ENCODE results near the gene SLC32A1. TPM values are rescaled to one million over a fixed set of nuclear protein-coding genes. Genes with fewer than 3 reads are reported as not detected.
A peak's percentile ranks its signal among the peaks of the same experiment; 100 is the strongest.

SLC32A1 gene
- total and polyA plus RNA-seq, 2 of the 13 experiments (the other 11 are each of a cell fraction or from before 2014, with no cell fraction given), result not detected

DNA sequence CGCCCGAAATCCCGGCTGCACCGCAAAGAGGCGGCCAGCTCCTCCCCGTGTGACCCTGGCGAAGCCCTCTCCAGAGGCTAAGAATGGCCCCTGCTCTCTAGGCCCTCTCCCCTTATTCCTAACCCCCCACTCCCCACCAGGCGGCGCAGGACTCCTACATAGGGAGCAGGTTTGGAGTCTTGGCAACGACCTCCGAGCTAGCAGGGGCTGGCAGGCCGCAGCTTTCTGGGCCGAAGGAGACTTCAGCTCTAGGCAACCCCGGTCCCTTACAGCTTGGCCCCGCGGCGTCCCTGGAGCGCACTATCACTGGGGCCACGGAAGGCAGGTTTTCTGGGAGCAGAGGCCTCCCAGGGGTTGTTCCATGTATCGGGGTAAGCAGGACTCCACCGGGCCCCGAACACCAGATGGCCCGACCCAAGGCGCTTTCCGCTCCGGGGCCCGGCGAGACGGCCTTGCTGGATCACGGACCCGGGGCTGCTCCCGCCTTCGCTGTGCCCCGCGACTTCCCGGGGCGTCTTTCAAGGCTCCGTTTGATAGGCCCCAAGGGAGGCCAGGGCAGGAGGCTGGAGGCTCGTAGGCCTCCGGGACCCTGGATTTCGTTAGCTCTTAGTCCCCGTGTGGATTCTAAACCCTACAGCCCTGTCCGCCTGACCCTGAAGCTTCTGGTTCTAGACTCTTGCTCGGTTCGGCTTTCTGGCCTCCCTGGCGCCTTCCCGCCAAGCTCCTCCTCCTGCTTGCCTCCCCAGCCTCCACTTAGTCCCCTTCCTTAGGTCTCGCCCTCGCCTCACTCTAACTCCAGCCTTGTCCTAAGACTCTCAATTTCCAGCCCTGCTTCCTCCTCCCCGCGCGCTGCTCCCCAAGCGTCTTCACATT is 1.9 kb downstream of the SLC32A1 start:
- ChIA-PET CTCF (ENCODE audit: low intra/inter-chr PET ratio, low total read pairs) (interaction anchor here (0.7 to 3.4 kb wide), 5 partner anchors 25 to 81 kb away, joined by 3 to 24 read pairs (median 9); no protein-coding TSS in a partner anchor), POLR2A (no interaction called here)
- WGBS (ENCODE audit: low lambda C conversion rate), result 43% methylated on average over 44 of the region's 53 CpGs
- Histone ChIP-seq H3K79me2 (ENCODE audit: insufficient read depth, low read length) (no peaks in the 10 kb centered on the region), H3K4me1 (ENCODE audit: insufficient read depth, low read length) (peaks cover 11% of the 10 kb centered on the region), H3K27ac (ENCODE audit: extremely low read length, insufficient read depth, low read length) (no peak overlapping the region), H3K4me2 (ENCODE audit: low read depth, low read length) (no peak overlapping the region), H2AFZ (ENCODE audit: low read length) (no peak overlapping the region), H3K9me3 (ENCODE audit: low read length) (no peaks in the 10 kb centered on the region), H3K27me3 (ENCODE audit: control insufficient read depth in 1 of 2, insufficient read depth in 2 of 2, low read length in 2 of 2) (peaks cover 47 to 98% of the 10 kb centered on the region in 2 experiments), H3K9ac (ENCODE audit: insufficient read depth, low read depth, low read length) (no peak overlapping the region), H3K4me3 (replicated peaks in 1 of 3; ENCODE audit: insufficient read depth in 1 of 3, low read depth in 2 of 3, low read length in 3 of 3) (no peak overlapping the region), H3K36me3 (replicated peaks in 1 of 2; ENCODE audit: control insufficient read depth in 1 of 2, insufficient read depth in 2 of 2, low read length in 2 of 2) (no peaks in the 10 kb centered on the region), H4K20me1 (ENCODE audit: insufficient read depth, low read length) (peaks cover 8% of the 10 kb centered on the region; the same call in 1 of the 2 replicates)
- DNase-seq (ENCODE audit: low spot score), result peak; percentile 75
- BruUV-seq (replicated peaks), result no TSS peak
- FAIRE-seq, result no peak
- ATAC-seq, result peak; percentile 84
- intact Hi-C loops (cut with micrococcal nuclease; ENCODE audit: unreplicated experiment), result loop anchor here (1.0 to 5.0 kb wide), 3 partner anchors 25 to 322 kb away; no protein-coding TSS in a partner anchor
- in situ Hi-C loops (cut with HindIII; ENCODE audit: extremely low pct_ligation_motif_present, low pct_unique_long_range_greater_than_20kb), result loop anchor here (25.0 kb wide), 1 partner anchor 289 kb away; the partner anchor contains the start of gene SNHG17
- TF ChIP-seq ZFP36 (IDR thresholded peaks at IDR 0.05; ENCODE audit: borderline replicate concordance, low read depth, low read length, partially characterized antibody), result no peak
- TF ChIP-seq ZNF253 (CRISPR knock-in tag; IDR thresholded peaks at IDR 0.05; ENCODE audit: borderline replicate concordance), result no peak
- TF ChIP-seq TCF7L2 (IDR thresholded peaks at IDR 0.05; ENCODE audit: low read depth, low read length), result no peak
- TF ChIP-seq, protein P1, sequence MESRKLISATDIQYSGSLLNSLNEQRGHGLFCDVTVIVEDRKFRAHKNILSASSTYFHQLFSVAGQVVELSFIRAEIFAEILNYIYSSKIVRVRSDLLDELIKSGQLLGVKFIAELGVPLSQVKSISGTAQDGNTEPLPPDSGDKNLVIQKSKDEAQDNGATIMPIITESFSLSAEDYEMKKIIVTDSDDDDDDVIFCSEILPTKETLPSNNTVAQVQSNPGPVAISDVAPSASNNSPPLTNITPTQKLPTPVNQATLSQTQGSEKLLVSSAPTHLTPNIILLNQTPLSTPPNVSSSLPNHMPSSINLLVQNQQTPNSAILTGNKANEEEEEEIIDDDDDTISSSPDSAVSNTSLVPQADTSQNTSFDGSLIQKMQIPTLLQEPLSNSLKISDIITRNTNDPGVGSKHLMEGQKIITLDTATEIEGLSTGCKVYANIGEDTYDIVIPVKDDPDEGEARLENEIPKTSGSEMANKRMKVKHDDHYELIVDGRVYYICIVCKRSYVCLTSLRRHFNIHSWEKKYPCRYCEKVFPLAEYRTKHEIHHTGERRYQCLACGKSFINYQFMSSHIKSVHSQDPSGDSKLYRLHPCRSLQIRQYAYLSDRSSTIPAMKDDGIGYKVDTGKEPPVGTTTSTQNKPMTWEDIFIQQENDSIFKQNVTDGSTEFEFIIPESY (CRISPR knock-in tag; IDR thresholded peaks at IDR 0.05), result 0 out of 2 replicates have a peak, but pooled peaks have one; percentile 34
- TF ChIP-seq ZNF713 (CRISPR knock-in tag; IDR thresholded peaks at IDR 0.05), result no peak
- peak; percentile 21; the same call in 1 of the 2 replicates for TF ChIP-seq ZFY (CRISPR knock-in tag; IDR thresholded peaks at IDR 0.05)
- TF ChIP-seq BHLHE40 (IDR thresholded peaks at IDR 0.05; ENCODE audit: low read length), result no peak
- TF ChIP-seq HDAC1 (CRISPR knock-in tag; IDR thresholded peaks at IDR 0.05), result no peak
- no peak for TF ChIP-seq PCBP1 (IDR thresholded peaks at IDR 0.05; ENCODE audit: borderline replicate concordance, low read depth, low read length)
- TF ChIP-seq MYC (CRISPR knock-in tag; IDR thresholded peaks at IDR 0.05; ENCODE audit: borderline replicate concordance), result peak; percentile 33; the same call in 1 of the 2 replicates
- no peak for TF ChIP-seq PBX2 (CRISPR knock-in tag; IDR thresholded peaks at IDR 0.05)
- no peak for TF ChIP-seq ZNF276 (CRISPR knock-in tag; IDR thresholded peaks at IDR 0.05; ENCODE audit: low read depth)
- 0 out of 2 replicates have a peak, but pooled peaks have one; percentile 39 for TF ChIP-seq DNMT1 (CRISPR knock-in tag; IDR thresholded peaks at IDR 0.05)
- no peak for TF ChIP-seq ZBTB44 (CRISPR knock-in tag; IDR thresholded peaks at IDR 0.05)
